ENCODE data around the gene CACNA1A.

Gene CACNA1A

GRCh38 chr19:13225973-13226865, 280.1 kb downstream of the CACNA1A start:
- no peak for TF ChIP-seq ZNF274 (IDR thresholded peaks at IDR 0.05; ENCODE audit: low read depth, low read length)
- H3K4me3 ChIP-seq (ENCODE audit: low read length): no peak overlapping the region

DNA sequence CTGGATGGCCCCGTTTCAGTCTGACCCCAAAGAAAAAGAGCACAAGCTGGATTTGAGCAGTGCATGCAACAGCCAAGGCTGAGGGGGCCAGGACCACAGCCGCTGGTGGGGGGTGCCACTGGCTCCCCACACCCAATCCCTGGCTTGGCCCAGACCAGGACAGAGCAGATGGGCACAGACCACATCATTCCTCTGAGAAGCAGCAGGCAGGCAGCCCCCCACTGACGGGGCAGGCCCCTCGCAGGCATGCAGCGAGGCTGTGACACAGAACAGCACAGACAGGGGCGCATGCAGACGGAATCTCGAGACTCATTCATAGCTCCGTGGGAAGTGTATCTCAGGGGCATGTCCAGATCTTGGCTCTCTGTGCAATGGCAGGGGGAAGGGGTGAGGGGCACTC, 281.2 kb downstream of the CACNA1A start:
- TF ChIP-seq ZNF274 (IDR thresholded peaks at IDR 0.05; ENCODE audit: low read depth, low read length): no peak
- H3K4me3 ChIP-seq (ENCODE audit: low read length): no peak overlapping the region

GRCh38 chr19:13220847-13221246, 285.4 kb downstream of the CACNA1A start:
- no peak for TF ChIP-seq ZNF274 (IDR thresholded peaks at IDR 0.05; ENCODE audit: low read depth, low read length)
- no peak overlapping the region for H3K4me3 ChIP-seq (ENCODE audit: low read length)

GRCh38 chr19:13215572-13216380, 290.5 kb downstream of the CACNA1A start:
- TF ChIP-seq ZNF274 (IDR thresholded peaks at IDR 0.05; ENCODE audit: low read depth, low read length): no peak
- H3K4me3 ChIP-seq (ENCODE audit: low read length): no peak overlapping the region; the same call in 1 of the 2 replicates

GRCh38 chr19:13214036-13214730, 292.1 kb downstream of the CACNA1A start:
- no peak overlapping the region for H3K4me3 ChIP-seq (ENCODE audit: low read length)
- no peak for TF ChIP-seq ZNF274 (IDR thresholded peaks at IDR 0.05; ENCODE audit: low read depth, low read length)

DNA sequence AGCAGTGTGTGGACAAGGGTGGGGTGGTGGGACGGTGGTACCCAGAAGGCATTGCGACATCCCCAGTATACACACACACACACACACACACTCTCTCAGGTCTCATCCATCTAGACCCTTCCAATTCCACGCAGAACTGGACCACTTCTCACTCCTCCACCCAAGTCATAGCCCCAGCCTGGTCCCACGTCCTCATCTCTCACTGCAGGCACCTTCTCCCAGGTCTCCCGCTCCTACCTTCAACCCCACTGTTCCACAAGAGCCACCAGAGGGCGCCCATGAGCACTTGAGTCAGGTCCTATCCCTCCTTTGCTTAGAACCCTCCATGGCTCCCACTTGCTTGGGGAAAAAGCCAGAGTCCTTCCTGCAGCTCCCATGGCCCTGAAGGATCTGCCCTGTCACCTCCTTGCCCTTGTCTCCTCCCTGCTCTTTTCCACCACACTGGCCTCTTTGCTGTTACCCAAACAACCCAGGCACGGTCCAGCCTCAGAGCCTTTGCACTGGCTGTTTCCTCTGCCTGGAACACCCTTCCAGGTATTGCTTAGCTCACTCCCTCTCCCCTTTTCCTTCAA, 293.4 kb downstream of the CACNA1A start:
- TF ChIP-seq ZNF274 (IDR thresholded peaks at IDR 0.05; ENCODE audit: low read depth, low read length): no peak
- H3K4me3 ChIP-seq (ENCODE audit: low read length): no peak overlapping the region

DNA sequence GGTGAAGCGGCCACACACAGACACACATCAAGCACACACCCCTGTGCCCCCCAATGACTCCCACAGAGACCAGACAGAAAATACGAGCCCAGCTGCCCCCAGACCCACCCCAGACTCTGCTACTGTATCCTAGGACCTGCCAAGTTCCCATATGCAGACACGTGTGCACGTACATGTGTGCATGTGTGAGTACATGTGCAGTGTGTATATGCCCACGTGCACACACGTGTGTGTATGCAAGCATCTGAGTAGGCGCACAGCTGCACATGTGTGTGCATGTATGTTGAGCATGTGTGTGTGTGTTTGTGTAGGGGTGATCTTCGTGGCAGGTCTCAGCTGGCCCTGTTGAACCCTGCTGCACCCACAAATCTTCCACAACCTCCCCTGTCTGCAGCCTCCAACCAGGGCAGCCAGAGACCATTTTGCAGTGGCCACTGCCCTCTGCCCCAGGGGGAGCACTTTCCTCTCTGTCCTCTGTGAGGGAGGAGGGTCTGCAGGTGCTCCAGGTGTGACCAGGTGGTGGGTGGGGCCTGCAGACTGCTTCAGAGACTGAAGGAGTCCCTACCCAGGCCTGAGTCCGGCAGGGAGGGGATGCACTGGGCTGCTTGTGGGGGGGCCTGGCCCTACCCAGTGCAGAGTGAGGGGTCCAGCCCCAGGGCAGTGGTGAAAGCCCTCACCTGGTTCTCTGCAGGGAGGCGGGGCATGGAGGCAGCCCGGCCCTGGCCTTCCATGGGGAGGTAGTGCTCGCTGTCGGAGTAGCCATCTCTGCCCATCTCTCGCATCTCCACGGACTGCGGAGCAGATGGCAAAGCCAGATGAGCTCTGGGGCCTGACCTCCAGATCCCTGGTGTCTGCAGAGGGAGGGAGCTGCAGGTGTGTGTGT, 294.6 kb downstream of the CACNA1A start:
- no peak for TF ChIP-seq ZNF274 (IDR thresholded peaks at IDR 0.05; ENCODE audit: low read depth, low read length)
- H3K4me3 ChIP-seq (ENCODE audit: low read length): no peak overlapping the region

DNA sequence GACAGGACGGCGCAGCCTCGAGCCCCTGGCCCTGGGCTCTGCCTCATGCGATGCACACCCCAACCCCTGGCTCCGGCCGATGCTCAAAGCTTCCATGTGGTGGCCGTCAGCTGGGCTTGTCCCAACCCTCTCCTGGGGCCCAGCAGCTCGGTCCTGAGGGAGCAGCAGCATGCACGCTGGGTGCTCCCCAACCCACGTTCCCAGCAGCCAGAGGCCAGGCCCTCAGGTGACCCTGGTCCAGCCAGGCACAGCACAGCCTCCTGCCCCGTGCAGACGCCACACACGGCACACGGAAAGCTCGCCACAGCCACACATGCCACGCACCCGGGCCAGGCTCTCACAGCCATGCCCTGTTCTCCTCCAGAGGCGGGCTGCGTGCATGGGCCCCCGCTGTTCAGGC, 295.3 kb downstream of the CACNA1A start:
- TF ChIP-seq ZNF274 (IDR thresholded peaks at IDR 0.05; ENCODE audit: low read depth, low read length): no peak
- H3K4me3 ChIP-seq (ENCODE audit: low read length): no peak overlapping the region

GRCh38 chr19:13210339-13210775, 295.9 kb downstream of the CACNA1A start:
- TF ChIP-seq ZNF274 (IDR thresholded peaks at IDR 0.05; ENCODE audit: low read depth, low read length): no peak
- H3K4me3 ChIP-seq (ENCODE audit: low read length): no peak overlapping the region

DNA sequence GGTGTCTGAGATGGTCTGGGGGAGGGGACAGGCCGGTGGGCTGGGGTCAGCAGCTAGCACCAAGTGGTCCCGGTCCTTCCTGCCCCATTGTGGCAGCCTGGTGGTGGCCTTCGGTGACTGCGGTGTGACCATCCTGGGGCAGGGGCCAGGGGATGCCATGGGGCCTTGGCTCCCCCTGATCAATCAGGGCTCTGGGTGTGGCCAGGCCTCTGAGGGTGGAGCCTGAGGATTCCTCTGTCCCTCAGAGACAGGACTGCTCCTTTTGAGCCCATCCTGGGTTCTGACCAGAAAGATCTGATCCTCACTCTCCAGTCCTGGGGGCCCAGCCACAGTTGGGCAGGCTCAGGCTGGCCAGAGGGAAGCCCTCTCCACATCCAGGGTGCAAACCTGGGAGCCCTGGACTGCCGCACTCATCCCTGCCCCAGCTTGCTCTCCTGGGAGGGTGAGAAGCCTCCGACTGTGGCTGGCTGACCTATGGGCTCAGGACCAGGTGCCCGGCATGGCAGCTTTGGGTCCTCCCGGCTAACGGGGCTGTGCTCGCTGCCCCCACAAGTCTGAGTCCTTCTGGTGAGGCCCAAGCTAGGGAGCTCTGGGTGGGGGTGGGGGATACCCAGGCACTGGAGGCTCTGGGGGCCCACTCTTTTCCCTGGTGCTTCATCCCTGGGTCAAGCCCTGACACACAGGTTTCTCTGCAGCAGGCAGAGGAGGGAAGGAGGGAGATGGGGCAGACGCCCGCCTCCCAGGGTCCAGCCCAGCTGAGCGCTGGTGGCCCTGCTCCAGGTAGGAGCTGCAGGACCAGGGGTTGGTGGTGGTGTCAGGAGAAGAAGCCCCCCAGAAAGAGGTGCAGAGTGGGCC, 296.6 kb downstream of the CACNA1A start:
- peak overlapping the region; percentile 59; the same call in 1 of the 2 replicates for H3K4me3 ChIP-seq (ENCODE audit: low read length)
- TF ChIP-seq ZNF274 (IDR thresholded peaks at IDR 0.05; ENCODE audit: low read depth, low read length): no peak

GRCh38 chr19:13208672-13209483, 297.4 kb downstream of the CACNA1A start:
- no peak for TF ChIP-seq ZNF274 (IDR thresholded peaks at IDR 0.05; ENCODE audit: low read depth, low read length)
- peak overlapping the region; percentile 59; the same call in 1 of the 2 replicates for H3K4me3 ChIP-seq (ENCODE audit: low read length)

Data from GM08714 (cell line).